ENCODE measurements around the gene TIMM17A.

The TIMM17A gene

GRCh38 chr1:201985355-201985754 lies 30.1 kb downstream of the TIMM17A start:
- DNase-seq: no peak

DNA sequence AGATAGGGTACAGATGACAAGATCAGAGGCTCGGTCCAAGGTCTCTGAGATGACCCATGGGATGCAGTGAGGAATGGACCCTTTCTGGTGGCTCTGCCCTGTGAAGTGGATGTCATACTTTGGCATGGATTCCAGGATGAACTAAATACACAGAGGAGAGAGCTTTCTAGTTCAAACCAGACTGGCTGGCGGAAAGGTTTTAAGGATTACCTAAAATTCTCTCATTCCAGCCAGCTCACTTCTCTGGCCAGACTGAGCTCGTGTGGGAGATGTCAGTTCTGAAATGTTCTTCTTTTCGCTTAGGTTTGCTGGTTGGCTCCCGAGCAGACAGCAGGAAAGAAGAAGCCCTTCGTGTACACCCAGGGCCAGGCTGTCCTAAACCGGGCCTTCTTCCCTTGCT lies 33.3 kb downstream of the TIMM17A start:
- no peak for DNase-seq

- no peak for DNase-seq
These were observed 34.2 kb downstream of the TIMM17A start for GRCh38 chr1:201989354-201990128.

DNA sequence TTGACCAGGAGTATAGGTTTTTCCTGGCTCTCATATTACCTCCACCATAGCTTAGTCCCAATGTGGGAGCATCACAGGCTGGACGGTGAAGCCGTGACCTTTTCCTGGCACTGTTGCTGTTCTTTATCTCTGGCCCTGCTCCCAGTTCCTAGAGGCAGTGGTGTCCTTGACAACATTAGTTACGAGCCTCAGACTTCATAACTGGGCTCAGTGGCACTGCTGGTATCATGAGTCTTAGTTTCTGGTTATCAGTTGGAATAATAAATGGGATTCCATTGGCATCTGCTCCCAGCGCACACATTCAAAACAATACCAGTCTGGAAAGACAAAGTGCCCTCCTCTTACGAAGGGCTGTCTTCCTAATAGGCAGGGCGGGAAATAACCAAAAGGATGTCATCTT lies 35.1 kb downstream of the TIMM17A start:
- DNase-seq: no peak

DNA sequence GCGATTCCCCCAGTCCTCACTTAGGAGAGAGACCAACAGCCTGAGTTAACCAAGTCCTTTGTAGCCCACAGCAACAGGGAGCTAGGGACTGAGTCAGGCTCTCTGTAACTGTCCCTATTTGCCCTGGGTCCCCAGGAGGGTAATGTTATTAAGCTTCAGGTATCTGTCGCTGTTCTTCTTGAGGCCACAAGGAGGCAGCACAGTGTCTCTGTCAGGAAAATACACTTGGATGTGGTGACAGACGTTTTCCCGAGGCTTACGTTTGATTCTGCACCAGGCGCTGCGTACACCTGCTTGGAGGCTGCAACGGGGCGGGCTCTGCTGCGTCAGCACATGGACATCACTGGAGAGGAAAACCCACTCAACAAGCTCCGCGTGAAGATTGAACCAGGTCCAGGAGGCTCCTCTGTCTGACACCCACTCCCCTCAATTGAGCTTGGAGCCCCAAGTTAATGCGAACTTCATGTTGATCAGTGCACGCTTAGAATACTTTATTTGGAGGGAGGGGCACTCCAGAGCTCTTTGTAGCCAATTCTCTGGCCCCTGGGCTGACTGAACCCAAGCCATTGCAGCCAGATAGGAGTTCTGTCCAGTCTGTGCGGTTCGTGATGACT lies 44.4 kb downstream of the TIMM17A start:
- peak; percentile 58 for DNase-seq

GRCh38 chr1:202002507-202002906 lies 47.2 kb downstream of the TIMM17A start:
- DNase-seq: no peak

DNA sequence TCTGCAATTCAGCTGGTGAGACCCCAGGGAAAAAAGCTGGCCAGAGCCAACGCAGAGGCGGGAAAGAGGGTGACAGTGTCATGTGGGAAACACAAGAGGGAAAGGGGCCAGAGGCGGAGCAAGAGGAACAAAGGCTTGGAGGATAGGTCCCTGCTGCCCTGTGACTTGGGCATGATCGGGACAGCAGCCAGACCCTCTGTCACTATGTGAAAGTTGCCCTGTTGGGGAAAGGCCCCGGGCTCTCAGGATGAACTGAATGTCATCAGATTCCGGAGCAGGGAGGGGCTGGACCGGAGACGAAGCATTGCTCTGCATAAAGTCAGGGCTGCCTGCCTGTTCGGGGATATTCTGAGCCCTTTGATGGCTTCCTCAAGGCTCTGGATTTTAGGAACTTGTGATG lies 49.4 kb downstream of the TIMM17A start:
- DNase-seq: no peak

DNA sequence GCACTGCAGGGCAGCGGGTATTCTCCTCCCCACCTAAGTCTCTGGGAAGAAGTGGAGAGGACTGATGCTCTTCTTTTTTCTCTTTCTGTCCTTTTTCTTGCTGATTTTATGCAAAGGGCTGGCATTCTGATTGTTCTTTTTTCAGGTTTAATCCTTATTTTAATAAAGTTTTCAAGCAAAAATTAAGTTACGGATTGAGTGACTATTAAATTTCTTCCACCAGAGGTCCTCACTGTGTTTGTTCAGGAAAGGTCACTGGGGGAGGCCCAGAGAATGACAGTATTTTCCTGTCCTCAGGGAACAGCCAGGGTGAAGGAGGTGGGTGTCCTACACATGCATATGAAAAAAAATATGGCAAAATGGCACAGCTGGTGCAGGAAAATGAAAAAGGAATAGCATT lies 50.7 kb downstream of the TIMM17A start:
- peak; percentile 30 for DNase-seq

DNA sequence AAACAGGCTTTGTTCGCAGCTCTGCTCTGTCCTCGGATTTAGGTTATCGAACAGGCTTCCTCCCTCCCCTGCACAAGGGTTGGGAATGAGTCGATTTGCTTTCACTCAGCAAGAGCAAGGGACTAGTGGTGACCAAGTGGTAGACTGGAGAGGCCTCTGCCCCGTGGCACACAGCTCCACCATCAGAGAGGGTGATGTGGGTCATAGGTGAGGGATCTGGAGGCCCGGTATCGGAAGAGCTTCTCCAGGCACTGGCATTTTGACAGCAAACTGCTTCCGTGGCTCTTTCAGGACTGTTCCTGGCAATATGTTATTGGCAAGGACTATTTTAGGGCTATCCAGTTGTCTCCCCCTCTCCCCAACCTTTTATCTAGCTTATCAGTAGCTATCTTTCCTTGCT lies 52.0 kb downstream of the TIMM17A start:
- no peak for DNase-seq

- DNase-seq: peak; percentile 83
These were observed 52.6 kb downstream of the TIMM17A start for GRCh38 chr1:202007805-202008489.

- DNase-seq: peak; percentile 90
These were observed 54.2 kb downstream of the TIMM17A start for GRCh38 chr1:202009326-202010179.

DNA sequence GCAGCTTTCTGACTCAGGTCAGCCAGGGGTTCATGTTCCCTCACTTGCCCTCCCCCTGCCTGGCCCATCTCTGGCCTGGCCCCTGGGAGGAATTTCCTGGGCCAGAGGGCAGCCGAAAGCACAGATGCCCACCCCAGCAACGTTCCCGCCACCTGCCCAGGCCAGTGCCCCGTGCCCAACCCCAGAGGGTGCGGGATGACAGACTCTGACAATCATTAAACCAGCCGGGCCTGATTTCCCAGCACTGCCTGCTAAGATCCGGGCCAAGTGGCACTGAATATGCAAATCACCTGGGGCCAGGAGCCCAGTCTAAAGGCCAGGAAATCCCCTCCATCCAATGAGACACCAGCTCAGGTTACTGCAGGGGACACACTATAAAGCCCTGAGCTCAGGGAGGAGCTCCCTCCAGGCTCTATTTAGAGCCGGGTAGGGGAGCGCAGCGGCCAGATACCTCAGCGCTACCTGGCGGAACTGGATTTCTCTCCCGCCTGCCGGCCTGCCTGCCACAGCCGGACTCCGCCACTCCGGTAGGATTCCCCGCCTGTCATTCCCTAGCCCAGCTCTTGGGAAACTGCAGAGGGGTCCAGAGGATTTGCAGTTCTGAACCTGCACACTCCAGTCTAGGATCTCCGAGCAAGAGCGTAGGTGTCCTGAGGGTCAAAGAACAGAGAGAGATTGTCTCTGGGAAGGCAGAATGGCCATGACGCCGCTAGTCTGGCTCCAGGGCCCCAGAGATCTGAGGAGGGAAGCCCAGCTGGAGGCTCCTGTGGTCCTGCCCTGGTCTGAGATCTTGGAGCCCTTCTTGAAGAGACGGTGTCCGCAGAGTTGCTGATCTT lies 55.1 kb downstream of the TIMM17A start, which contains the start of gene ELF3:
Gene ELF3, plus strand, starts transcription at position 408 of the 836 bp plus-strand sequence. CDS start 550 bp downstream, outside the sequence.
- DNase-seq: no peak

DNA sequence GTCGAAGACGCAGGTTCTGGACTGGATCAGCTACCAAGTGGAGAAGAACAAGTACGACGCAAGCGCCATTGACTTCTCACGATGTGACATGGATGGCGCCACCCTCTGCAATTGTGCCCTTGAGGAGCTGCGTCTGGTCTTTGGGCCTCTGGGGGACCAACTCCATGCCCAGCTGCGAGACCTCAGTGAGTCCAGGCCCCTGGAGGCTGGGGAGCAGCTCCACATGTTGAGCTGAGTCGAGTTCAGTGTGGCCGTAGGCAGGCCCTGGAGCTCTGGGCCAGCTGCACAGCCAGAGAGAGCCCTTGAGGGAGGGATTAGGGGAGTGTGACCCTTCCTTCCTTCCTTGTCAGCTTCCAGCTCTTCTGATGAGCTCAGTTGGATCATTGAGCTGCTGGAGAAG lies 56.7 kb downstream of the TIMM17A start:
- DNase-seq: no peak

GRCh38 chr1:202012544-202013478 lies 57.5 kb downstream of the TIMM17A start:
- no peak for DNase-seq

GRCh38 chr1:202013603-202014002 lies 58.3 kb downstream of the TIMM17A start:
- DNase-seq: no peak

GRCh38 chr1:202014060-202014459 lies 58.8 kb downstream of the TIMM17A start:
- no peak for DNase-seq

DNA sequence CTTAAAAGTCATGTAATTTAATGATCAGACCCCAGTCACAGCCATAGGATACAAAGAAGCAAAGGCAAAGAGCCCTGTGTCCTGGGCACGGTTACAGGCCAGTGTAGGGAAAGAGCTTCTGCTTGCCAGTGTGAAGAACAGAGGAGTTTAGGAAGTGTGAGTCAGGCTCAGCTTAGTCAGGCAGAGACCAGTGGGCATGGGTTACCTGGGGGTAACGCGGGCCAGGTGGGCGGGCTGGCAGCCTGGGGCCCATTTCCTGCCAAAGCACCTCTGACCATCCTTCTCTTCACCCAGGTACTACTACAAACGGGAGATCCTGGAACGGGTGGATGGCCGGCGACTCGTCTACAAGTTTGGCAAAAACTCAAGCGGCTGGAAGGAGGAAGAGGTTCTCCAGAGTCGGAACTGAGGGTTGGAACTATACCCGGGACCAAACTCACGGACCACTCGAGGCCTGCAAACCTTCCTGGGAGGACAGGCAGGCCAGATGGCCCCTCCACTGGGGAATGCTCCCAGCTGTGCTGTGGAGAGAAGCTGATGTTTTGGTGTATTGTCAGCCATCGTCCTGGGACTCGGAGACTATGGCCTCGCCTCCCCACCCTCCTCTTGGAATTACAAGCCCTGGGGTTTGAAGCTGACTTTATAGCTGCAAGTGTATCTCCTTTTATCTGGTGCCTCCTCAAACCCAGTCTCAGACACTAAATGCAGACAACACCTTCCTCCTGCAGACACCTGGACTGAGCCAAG lies 59.8 kb downstream of the TIMM17A start:
- no peak for DNase-seq

- DNase-seq: no peak
These were observed 60.3 kb downstream of the TIMM17A start for GRCh38 chr1:202015662-202015937.

- DNase-seq: no peak
These were observed 60.9 kb downstream of the TIMM17A start for GRCh38 chr1:202016022-202016810.

Measured in OCI-M1 (cell line).